Activated CD4-positive, alpha-beta T cell treated with anti-CD3 and anti-CD28 coated beads, Interleukin-2, amount 50 U/mL, for 4 hours (primary cell): ENCODE measurements around the gene RFX2.

ENCODE experiments used
- DNase-seq, 2 experiments: peaks; one replicate each; pipeline ENCODE4 v3.0.0-alpha.2; 2020

Gene RFX2

GRCh38 chr19:6103217-6103644 is 7.1 kb downstream of the RFX2 start:
- DNase-seq: no peak

GRCh38 chr19:6101991-6102390 is 8.3 kb downstream of the RFX2 start:
- DNase-seq: no peak

- no peak for DNase-seq
These were observed 8.9 kb downstream of the RFX2 start for GRCh38 chr19:6101291-6101825.

GRCh38 chr19:6100284-6100915 is 9.9 kb downstream of the RFX2 start:
- DNase-seq: no peak

GRCh38 chr19:6099599-6099998 is 10.7 kb downstream of the RFX2 start:
- no peak for DNase-seq

- no peak for DNase-seq
These were observed 11.3 kb downstream of the RFX2 start for GRCh38 chr19:6099033-6099432.

GRCh38 chr19:6098574-6098973 is 11.7 kb downstream of the RFX2 start:
- no peak for DNase-seq

GRCh38 chr19:6097911-6098310 is 12.4 kb downstream of the RFX2 start:
- no peak for DNase-seq

GRCh38 chr19:6095760-6096159 is 14.5 kb downstream of the RFX2 start:
- DNase-seq: no peak

GRCh38 chr19:6092329-6093286 is 17.7 kb downstream of the RFX2 start:
- DNase-seq: no peak

GRCh38 chr19:6091771-6092291 is 18.5 kb downstream of the RFX2 start:
- no peak for DNase-seq

- no peak for DNase-seq
These were observed 19.7 kb downstream of the RFX2 start for GRCh38 chr19:6090634-6091033.

GRCh38 chr19:6088602-6089049 is 21.7 kb downstream of the RFX2 start:
- no peak for DNase-seq

GRCh38 chr19:6087074-6087571 is 23.2 kb downstream of the RFX2 start:
- no peak for DNase-seq

GRCh38 chr19:6086068-6086788 is 24.1 kb downstream of the RFX2 start:
- no peak for DNase-seq

- DNase-seq: no peak
These were observed 25.5 kb downstream of the RFX2 start for GRCh38 chr19:6084821-6085220.

GRCh38 chr19:6079107-6079506 is 31.2 kb downstream of the RFX2 start:
- no peak for DNase-seq

- no peak for DNase-seq
These were observed 32.2 kb downstream of the RFX2 start for GRCh38 chr19:6078068-6078467.

- no peak for DNase-seq
These were observed 33.4 kb downstream of the RFX2 start for GRCh38 chr19:6076675-6077463.

GRCh38 chr19:6076291-6076665 is 34.0 kb downstream of the RFX2 start:
- no peak for DNase-seq

- no peak for DNase-seq
These were observed 35.4 kb downstream of the RFX2 start for GRCh38 chr19:6074709-6075403.
